Effector memory CD4-positive, alpha-beta T cell (primary cell): ENCODE measurements around the gene TMTC1.
"Not testable (repeated sequence)": the region's sequence is repeated elsewhere in the genome, so short reads cannot be mapped to it uniquely, and the experiment has no call there.

ENCODE experiments used
- DNase-seq, 3 donors: peaks; one replicate each; pipeline ENCODE4 v3.0.0-alpha.2; 2020
- H3K27ac ChIP-seq: 2 replicates; pipeline ENCODE4 v1.7.0; 2013; ENCODE audit warnings: mild to moderate bottlenecking, low read length, moderate library complexity; ENCODE audit not compliant: insufficient read depth, poor library complexity, severe bottlenecking
- H3K27me3 ChIP-seq: replicated peaks from 2 replicates; pipeline ENCODE4 v1.7.0; 2013; ENCODE audit warnings: mild to moderate bottlenecking, low read length; ENCODE audit not compliant: insufficient read depth, control insufficient read depth, poor library complexity, severe bottlenecking
- H3K36me3 ChIP-seq: 2 replicates; pipeline ENCODE4 v1.7.0; 2013; ENCODE audit warnings: mild to moderate bottlenecking, low read length, moderate library complexity; ENCODE audit not compliant: control insufficient read depth, insufficient read depth
- H3K4me1 ChIP-seq: 2 replicates; pipeline ENCODE4 v1.7.0; 2013; ENCODE audit warnings: low read length, mild to moderate bottlenecking; ENCODE audit not compliant: control insufficient read depth, insufficient read depth, poor library complexity, severe bottlenecking
- H3K4me3 ChIP-seq: 2 replicates; pipeline ENCODE4 v1.7.0; 2013; ENCODE audit warnings: low read length, low read depth, mild to moderate bottlenecking; ENCODE audit not compliant: insufficient read depth, poor library complexity, severe bottlenecking
- H3K9me3 ChIP-seq: 2 replicates; pipeline ENCODE4 v1.7.0; 2013; ENCODE audit warnings: mild to moderate bottlenecking, low read length, moderate library complexity; ENCODE audit not compliant: control insufficient read depth
- total RNA-seq, 3 donors: gene quantifications; one replicate each; lab custom pipeline; 2026; lab: John Stamatoyannopoulos, UW

The TMTC1 gene
- total RNA-seq = 0 reads per million in 3 donors

DNA sequence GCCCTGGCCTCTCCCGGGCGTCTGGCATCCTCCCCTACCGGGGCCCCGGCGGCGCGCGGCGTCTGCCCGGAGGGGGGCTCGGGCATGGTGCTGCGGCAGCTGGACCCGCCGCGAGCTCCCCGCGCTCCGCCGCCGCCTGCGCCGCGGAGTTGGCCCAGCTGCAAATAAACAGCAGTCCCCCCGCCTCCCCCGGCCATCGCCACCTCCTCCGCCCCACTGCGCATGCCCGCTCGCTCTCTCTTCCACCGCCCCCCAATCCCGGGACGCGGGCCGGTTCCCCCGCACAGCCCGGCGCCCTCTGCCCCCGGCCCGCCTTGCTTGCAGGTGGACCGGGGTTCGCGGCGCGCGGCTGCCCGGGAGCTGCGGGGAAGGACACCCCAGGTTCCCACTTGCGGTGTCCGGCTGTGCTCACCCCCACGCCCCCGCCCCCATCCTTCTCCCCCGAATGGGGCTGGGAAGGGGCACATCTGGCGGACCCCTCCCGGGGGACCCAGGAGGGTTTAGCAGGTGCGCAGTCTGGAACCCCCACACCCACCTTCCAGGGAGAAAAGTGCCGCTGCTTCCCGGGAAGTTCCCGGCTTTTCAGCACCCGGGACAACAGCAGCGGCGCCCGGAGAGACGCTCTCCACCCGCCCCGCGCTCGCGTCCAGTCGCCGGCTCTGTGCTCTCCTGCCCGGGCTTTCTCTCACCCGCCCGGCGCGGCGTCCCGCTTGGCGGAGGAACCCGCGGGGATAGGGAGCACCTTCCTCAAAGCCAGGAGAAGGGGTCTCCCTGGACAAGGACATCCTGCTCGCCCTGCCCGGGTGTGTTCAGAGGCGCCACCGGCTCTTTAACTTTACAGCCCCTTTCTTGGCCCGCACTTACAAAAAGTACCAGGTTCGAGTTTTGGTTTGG is at the start of gene TMTC1:
Gene TMTC1, minus strand, starts transcription at position 170 of the 894 bp plus-strand sequence. CDS start 191 bp downstream, outside the sequence.
- Histone ChIP-seq H3K27me3 (peaks cover 17% of the 10 kb centered on the region), H3K4me1 (no peaks in the 10 kb centered on the region), H3K36me3 (no peaks in the 10 kb centered on the region), H3K9me3 (no peaks in the 10 kb centered on the region), H3K4me3 (no peak within 1 kb of the TSS), H3K27ac (no peak within 1 kb of the TSS)
- no peak for DNase-seq

- no peak for DNase-seq
- Histone ChIP-seq H3K4me1 (no peaks in the 10 kb centered on the region), H3K9me3 (peaks cover 3% of the 10 kb centered on the region), H3K36me3 (no peaks in the 10 kb centered on the region), H3K27me3 (no peaks in the 10 kb centered on the region), H3K27ac (no peak overlapping the region), H3K4me3 (no peak overlapping the region)
These were observed 47.4 kb upstream of the TMTC1 start for GRCh38 chr12:29831173-29831572.

- Histone ChIP-seq H3K27me3 (no peaks in the 10 kb centered on the region), H3K4me1 (no peaks in the 10 kb centered on the region), H3K4me3 (no peak overlapping the region), H3K27ac (no peak overlapping the region), H3K36me3 (no peaks in the 10 kb centered on the region), H3K9me3 (peaks cover 3% of the 10 kb centered on the region)
- DNase-seq = no peak
These were observed 46.6 kb upstream of the TMTC1 start for GRCh38 chr12:29830391-29830790.

- Histone ChIP-seq H3K4me1 (no peaks in the 10 kb centered on the region), H3K27ac (no peak overlapping the region), H3K27me3 (no peaks in the 10 kb centered on the region), H3K9me3 (no peaks in the 10 kb centered on the region), H3K36me3 (no peaks in the 10 kb centered on the region), H3K4me3 (no peak overlapping the region)
- DNase-seq = no peak
These were observed 35.3 kb upstream of the TMTC1 start for GRCh38 chr12:29818916-29819623.

GRCh38 chr12:29816874-29817725 is 33.4 kb upstream of the TMTC1 start:
- H3K9me3 ChIP-seq = no peaks in the 10 kb centered on the region
- H3K27me3 ChIP-seq = no peaks in the 10 kb centered on the region
- no peak for DNase-seq
- no peak overlapping the region for H3K27ac ChIP-seq
- no peak overlapping the region for H3K4me3 ChIP-seq
- no peaks in the 10 kb centered on the region for H3K4me1 ChIP-seq
- H3K36me3 ChIP-seq = no peaks in the 10 kb centered on the region

GRCh38 chr12:29809616-29810361 is 26.0 kb upstream of the TMTC1 start:
- not testable (repeated sequence) for H3K4me1 ChIP-seq, DNase-seq, H3K4me3 ChIP-seq, H3K27me3 ChIP-seq, H3K9me3 ChIP-seq, H3K27ac ChIP-seq, H3K36me3 ChIP-seq

DNA sequence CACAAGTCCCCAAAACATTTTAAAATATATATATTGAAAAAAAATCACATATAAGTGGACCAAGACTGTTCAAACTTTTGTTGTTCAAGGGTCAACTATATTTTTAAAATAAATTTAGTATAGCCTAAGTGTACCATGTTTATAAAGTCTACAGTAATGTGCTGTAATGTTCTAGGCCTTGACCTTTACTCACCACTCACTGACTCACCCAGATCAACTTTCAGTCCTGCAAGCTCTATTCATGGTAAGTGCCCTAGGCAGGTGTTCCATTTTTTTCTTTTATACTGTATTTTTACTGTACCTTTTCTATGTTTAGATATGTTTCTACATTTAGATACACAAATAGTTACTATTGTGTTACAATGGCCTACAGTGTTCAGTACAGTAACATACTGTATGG is 23.4 kb upstream of the TMTC1 start:
- Histone ChIP-seq H3K27ac (no peak overlapping the region), H3K9me3 (no peaks in the 10 kb centered on the region), H3K4me3 (no peak overlapping the region), H3K36me3 (no peaks in the 10 kb centered on the region), H3K27me3 (no peaks in the 10 kb centered on the region), H3K4me1 (no peaks in the 10 kb centered on the region)
- no peak for DNase-seq

- no peaks in the 10 kb centered on the region for H3K36me3 ChIP-seq
- H3K27me3 ChIP-seq = no peaks in the 10 kb centered on the region
- H3K4me3 ChIP-seq = no peak overlapping the region
- DNase-seq = no peak
- no peaks in the 10 kb centered on the region for H3K4me1 ChIP-seq
- H3K9me3 ChIP-seq = no peaks in the 10 kb centered on the region
- H3K27ac ChIP-seq = no peak overlapping the region
These were observed 20.3 kb upstream of the TMTC1 start for GRCh38 chr12:29804019-29804418.

DNA sequence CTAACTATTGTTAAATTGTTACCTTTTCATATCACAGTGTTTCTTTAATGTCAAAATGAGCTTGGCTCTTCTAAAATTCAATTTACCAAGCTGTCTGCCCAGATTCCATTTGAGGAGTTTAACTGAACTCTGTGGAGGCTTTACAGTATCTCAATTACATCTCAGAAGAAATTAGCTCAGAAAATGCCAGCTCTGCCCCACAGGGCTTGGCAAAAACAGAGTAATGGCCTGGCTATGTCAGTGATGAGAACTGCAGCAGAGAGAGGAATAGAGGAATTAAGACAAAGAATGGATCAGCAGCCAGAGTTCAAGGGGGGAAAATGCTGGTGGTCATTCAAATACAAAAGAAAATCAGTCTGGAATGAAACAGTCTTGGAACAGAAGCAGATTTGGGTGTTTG is 15.8 kb upstream of the TMTC1 start:
- no peaks in the 10 kb centered on the region for H3K36me3 ChIP-seq
- DNase-seq = no peak
- no peaks in the 10 kb centered on the region for H3K9me3 ChIP-seq
- no peak overlapping the region for H3K27ac ChIP-seq
- no peak overlapping the region for H3K4me3 ChIP-seq
- H3K27me3 ChIP-seq = no peaks in the 10 kb centered on the region
- H3K4me1 ChIP-seq = no peaks in the 10 kb centered on the region
